ENCODE results near the gene EBF3. TPM values are rescaled to one million over a fixed set of nuclear protein-coding genes. Genes with fewer than 3 reads are reported as not detected.

Gene EBF3
- total RNA-seq, 4 donors from 2014 or later = 0.42 to 2.9 (median 1.3) TPM

- Histone ChIP-seq H3K9me3 (no peaks in the 10 kb centered on the region), H3K36me3 (no peaks in the 10 kb centered on the region), H3K27me3 (peaks cover 40 to 100% (median 61%) of the 10 kb centered on the region in 4 donors), H3K4me3 (peak overlapping the region in 2 of 4 donors; percentile 28 to 47), H3K4me1 (peaks cover 9 to 87% (median 43%) of the 10 kb centered on the region in 3 donors), H3K27ac (no peak overlapping the region)
- WGBS, 2 donors = 0 to 20% methylated on average over 1 to 4 of the region's 15 CpGs
- intact Hi-C loops (cut with DNase I) = loop anchor here (10.0 kb wide), 1 partner anchor 934 kb away; no protein-coding TSS in a partner anchor
- TF ChIP-seq POLR2A (IDR thresholded peaks at IDR 0.05) = no peak
- TF ChIP-seq, protein P1, sequence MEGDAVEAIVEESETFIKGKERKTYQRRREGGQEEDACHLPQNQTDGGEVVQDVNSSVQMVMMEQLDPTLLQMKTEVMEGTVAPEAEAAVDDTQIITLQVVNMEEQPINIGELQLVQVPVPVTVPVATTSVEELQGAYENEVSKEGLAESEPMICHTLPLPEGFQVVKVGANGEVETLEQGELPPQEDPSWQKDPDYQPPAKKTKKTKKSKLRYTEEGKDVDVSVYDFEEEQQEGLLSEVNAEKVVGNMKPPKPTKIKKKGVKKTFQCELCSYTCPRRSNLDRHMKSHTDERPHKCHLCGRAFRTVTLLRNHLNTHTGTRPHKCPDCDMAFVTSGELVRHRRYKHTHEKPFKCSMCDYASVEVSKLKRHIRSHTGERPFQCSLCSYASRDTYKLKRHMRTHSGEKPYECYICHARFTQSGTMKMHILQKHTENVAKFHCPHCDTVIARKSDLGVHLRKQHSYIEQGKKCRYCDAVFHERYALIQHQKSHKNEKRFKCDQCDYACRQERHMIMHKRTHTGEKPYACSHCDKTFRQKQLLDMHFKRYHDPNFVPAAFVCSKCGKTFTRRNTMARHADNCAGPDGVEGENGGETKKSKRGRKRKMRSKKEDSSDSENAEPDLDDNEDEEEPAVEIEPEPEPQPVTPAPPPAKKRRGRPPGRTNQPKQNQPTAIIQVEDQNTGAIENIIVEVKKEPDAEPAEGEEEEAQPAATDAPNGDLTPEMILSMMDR (IDR thresholded peaks at IDR 0.05) = peak in 3 of 6 experiments; percentile 36 to 66 (median 37)
- no peak for DNase-seq
These were observed 4.7 kb upstream of the EBF3 start for GRCh38 chr10:129968853-129969183.

DNA sequence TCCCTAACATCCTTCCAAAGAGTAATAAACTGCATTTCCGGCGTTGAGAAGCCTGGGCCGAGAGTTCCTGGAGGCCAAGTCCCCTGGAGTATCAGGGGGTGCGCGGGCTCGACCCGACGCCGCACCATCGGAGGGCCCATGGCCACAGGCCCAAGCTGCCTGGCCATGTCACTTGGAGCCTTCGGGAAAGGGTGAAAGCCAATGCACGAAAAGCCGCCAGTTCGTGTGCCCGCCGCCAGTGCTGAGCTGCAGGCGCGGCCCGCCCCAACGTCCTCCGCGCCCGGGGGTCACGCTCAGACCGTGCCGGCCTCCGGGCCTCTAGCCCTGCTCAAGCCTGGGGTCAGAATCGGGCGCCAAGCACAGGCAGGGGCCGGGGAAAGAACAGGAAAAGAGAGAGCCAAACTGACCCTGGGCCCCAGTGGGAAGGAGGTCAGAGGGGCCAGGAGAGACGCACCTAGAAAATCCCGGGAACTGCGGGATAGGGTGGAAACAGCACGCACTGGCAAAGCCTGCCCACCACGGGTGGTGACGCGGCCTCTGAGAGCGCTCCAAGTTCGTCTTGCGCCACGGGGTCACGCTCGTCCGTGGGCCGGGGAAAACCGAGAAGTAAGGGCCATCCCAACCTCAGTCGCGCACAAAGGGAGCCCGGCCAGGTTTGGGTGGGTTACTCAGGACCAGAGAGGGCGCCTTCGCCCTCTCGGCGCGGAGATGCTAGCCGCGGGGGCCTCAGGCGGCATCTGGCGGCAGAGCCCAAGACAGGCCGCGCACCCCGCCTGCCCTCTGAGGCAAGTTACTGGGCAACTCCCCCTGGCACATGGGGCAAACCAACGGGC is 4.2 kb upstream of the EBF3 start:
- H3K27ac ChIP-seq = no peak overlapping the region
- peaks cover 9 to 92% (median 43%) of the 10 kb centered on the region in 3 donors for H3K4me1 ChIP-seq
- H3K9me3 ChIP-seq = no peaks in the 10 kb centered on the region
- TF ChIP-seq, protein P1 (IDR thresholded peaks at IDR 0.05) = no peak
- TF ChIP-seq POLR2A (IDR thresholded peaks at IDR 0.05) = no peak
- intact Hi-C loops (cut with DNase I) = loop anchor here (10.0 kb wide), 1 partner anchor 933 kb away; no protein-coding TSS in a partner anchor
- DNase-seq = no peak
- 7 to 16% methylated on average over 25 to 38 of the region's 62 CpGs for WGBS, 2 donors
- H3K36me3 ChIP-seq = no peaks in the 10 kb centered on the region
- peaks cover 40 to 100% (median 60%) of the 10 kb centered on the region in 4 donors for H3K27me3 ChIP-seq
- no peak overlapping the region for H3K4me3 ChIP-seq

GRCh38 chr10:129967579-129968019 is 3.5 kb upstream of the EBF3 start:
- no peaks in the 10 kb centered on the region for H3K9me3 ChIP-seq
- intact Hi-C loops (cut with DNase I) = loop anchor here (10.0 kb wide), 1 partner anchor 933 kb away; no protein-coding TSS in a partner anchor
- H3K27me3 ChIP-seq = peaks cover 45 to 100% (median 59%) of the 10 kb centered on the region in 4 donors
- no peak overlapping the region for H3K27ac ChIP-seq
- H3K4me3 ChIP-seq = no peak overlapping the region
- H3K36me3 ChIP-seq = no peaks in the 10 kb centered on the region
- no peak for DNase-seq
- TF ChIP-seq, protein P1 (IDR thresholded peaks at IDR 0.05) = no peak
- TF ChIP-seq POLR2A (IDR thresholded peaks at IDR 0.05) = no peak
- WGBS, 2 donors = 23 to 35% methylated on average over 2 to 24 of the region's 28 CpGs
- peaks cover 9 to 94% (median 42%) of the 10 kb centered on the region in 3 donors for H3K4me1 ChIP-seq

DNA sequence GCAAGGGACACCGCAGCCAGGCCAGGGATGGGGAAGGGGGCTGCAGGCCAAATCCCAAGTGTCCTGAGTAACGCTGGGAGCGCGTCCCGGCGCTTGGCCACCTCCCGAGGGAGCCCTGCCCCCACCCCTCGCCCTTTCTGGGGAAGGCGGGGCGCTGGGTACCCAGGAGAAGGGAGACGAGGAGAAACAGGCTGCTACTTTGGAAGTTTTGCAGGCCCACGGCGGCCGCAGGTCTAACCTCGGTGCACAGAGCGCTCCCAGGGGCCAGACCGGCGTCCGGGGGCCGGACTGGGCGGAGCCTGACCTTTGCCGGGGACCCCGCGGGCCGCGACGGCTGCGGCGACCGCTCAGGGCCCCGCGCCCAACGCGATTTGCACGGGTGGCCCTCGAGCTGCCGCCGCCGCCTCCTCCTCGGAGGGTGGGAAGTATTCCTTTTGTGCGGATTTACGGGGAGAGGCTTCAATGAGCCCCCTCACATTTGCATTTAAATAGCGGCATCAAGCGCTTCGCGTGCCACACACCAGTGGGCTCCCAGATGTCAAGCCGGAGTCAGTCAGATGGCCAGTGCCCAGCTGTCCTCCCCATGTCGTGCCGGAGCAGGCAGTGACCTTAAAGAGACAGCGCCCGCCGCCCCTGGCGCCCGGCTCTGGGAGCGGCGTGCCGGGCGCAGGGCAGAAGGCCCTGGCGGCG is 3.0 kb upstream of the EBF3 start:
- WGBS, 2 donors = no CpG with 5 or more reads among the region's 60 CpGs
- H3K27ac ChIP-seq = no peak overlapping the region
- peaks cover 9 to 94% (median 37%) of the 10 kb centered on the region in 3 donors for H3K4me1 ChIP-seq
- H3K27me3 ChIP-seq = peaks cover 40 to 100% (median 56%) of the 10 kb centered on the region in 4 donors
- no peaks in the 10 kb centered on the region for H3K36me3 ChIP-seq
- TF ChIP-seq POLR2A (IDR thresholded peaks at IDR 0.05) = no peak
- TF ChIP-seq, protein P1 (IDR thresholded peaks at IDR 0.05) = no peak
- DNase-seq = no peak
- intact Hi-C loops (cut with DNase I) = loop anchor here (10.0 kb wide), 1 partner anchor 932 kb away; no protein-coding TSS in a partner anchor
- H3K4me3 ChIP-seq = no peak overlapping the region
- no peaks in the 10 kb centered on the region for H3K9me3 ChIP-seq
